Neural cell (in vitro differentiated cells): ENCODE measurements around the gene HIVEP3. TPM values are rescaled to one million over a fixed set of nuclear protein-coding genes. Genes with fewer than 3 reads are reported as not detected.

Experiments
- H2AFZ ChIP-seq: fragments of 200-600, 300-800 bp; sonication (generic), shearing (Covaris generic); 2 replicates; pipeline ENCODE4 v1.6.0; 2014; ENCODE audit warnings: low read depth, mild to moderate bottlenecking, antibody characterized with exemption, low read length, moderate library complexity
- H3F3A ChIP-seq: fragments of 200-600 bp; shearing (Covaris generic); 2 replicates; pipeline ENCODE4 v1.6.1; 2016; ENCODE audit warnings: mild to moderate bottlenecking, moderate library complexity, mixed read lengths, antibody characterized with exemption, low read length; ENCODE audit not compliant: insufficient read depth, poor library complexity, severe bottlenecking
- H3K27ac ChIP-seq: fragments of 200-600, 300-800 bp; sonication (generic), shearing (Covaris generic); 2 replicates; pipeline ENCODE4 v1.5.1; 2014; ENCODE audit warnings: mild to moderate bottlenecking, low read length, moderate library complexity
- H3K27me3 ChIP-seq: fragments of 300-800, 200-600 bp; sonication (generic), shearing (Covaris generic); 2 replicates; pipeline ENCODE4 v1.6.0; 2014; ENCODE audit warnings: mild to moderate bottlenecking, low read depth, low read length, moderate library complexity; ENCODE audit not compliant: insufficient read depth
- H3K36me3 ChIP-seq: fragments of 300-800, 200-600 bp; sonication (generic), shearing (Covaris generic); 2 replicates; pipeline ENCODE4 v1.5.1; 2014; ENCODE audit warnings: mild to moderate bottlenecking, antibody characterized with exemption, low read length, moderate library complexity; ENCODE audit not compliant: insufficient read depth
- H3K4me2 ChIP-seq: fragments of 300-800, 200-600 bp; sonication (generic), shearing (Covaris generic); 2 replicates; pipeline ENCODE4 v1.6.0; 2014; ENCODE audit warnings: mild to moderate bottlenecking, low read length
- H3K4me3 ChIP-seq: fragments of 300-800, 200-600 bp; sonication (generic), shearing (Covaris generic); 2 replicates; pipeline ENCODE4 v1.5.1; 2014; ENCODE audit warnings: mild to moderate bottlenecking, low read length, moderate library complexity
- H3K79me2 ChIP-seq: fragments of 200-600 bp; shearing (Covaris generic); replicated peaks from 2 replicates; pipeline ENCODE4 v1.6.0; 2014; ENCODE audit warnings: mild to moderate bottlenecking, low read length, moderate library complexity; ENCODE audit not compliant: insufficient read depth
- H3K9ac ChIP-seq: fragments of 300-800, 200-600 bp; sonication (generic), shearing (Covaris generic); 2 replicates; pipeline ENCODE4 v1.6.1; 2016; ENCODE audit warnings: mild to moderate bottlenecking, low read length, mixed read lengths
- H3K9me2 ChIP-seq: fragments of 200-600 bp; shearing (Covaris generic); 2 replicates; pipeline ENCODE4 v1.6.1; 2016; ENCODE audit warnings: mild to moderate bottlenecking, low read length, mixed read lengths; ENCODE audit not compliant: insufficient read depth
- H3K9me3 ChIP-seq: fragments of 200-600, 300-800 bp; sonication (generic), shearing (Covaris generic); 2 replicates; pipeline ENCODE4 v1.6.1; 2016; ENCODE audit warnings: mild to moderate bottlenecking, mixed run types, low read length, moderate library complexity, mixed read lengths
- H4K20me1 ChIP-seq: fragments of 200-600 bp; shearing (Covaris generic); 2 replicates; pipeline ENCODE4 v1.6.1; 2016; ENCODE audit warnings: mild to moderate bottlenecking, mixed run types; ENCODE audit not compliant: insufficient read depth
- CTCF ChIP-seq: fragments of 450-650 bp; IDR thresholded peaks from 2 replicates; pipeline ENCODE4 v1.5.1; 2014; ENCODE audit warnings: antibody characterized with exemption, mild to moderate bottlenecking, moderate library complexity; ENCODE audit not compliant: poor library complexity, severe bottlenecking
- EP300 ChIP-seq: fragments of 450-650 bp; conservative IDR thresholded peaks from 2 replicates; pipeline ENCODE4 v1.6.1; 2014; ENCODE audit warnings: antibody characterized with exemption, mild to moderate bottlenecking, moderate library complexity; ENCODE audit not compliant: poor library complexity, severe bottlenecking
- EZH2 ChIP-seq: fragments of 200-600, 300-800 bp; shearing (Covaris generic), sonication (generic); IDR thresholded peaks from 2 replicates; pipeline ENCODE4 v1.6.1; 2014; ENCODE audit warnings: antibody characterized with exemption, low read length, borderline replicate concordance, mild to moderate bottlenecking; ENCODE audit not compliant: insufficient read depth, poor library complexity, severe bottlenecking
- MXI1 ChIP-seq: fragments of 450-650 bp; conservative IDR thresholded peaks from 2 replicates; pipeline ENCODE4 v1.6.1; 2014; ENCODE audit warnings: antibody characterized with exemption, mild to moderate bottlenecking; ENCODE audit not compliant: poor library complexity, severe bottlenecking
- POLR2AphosphoS5 ChIP-seq: IDR thresholded peaks from 2 replicates; pipeline ENCODE4 v1.6.1; 2012
- RAD21 ChIP-seq: fragments of 450-650 bp; conservative IDR thresholded peaks from 2 replicates; pipeline ENCODE4 v1.6.1; 2014; ENCODE audit warnings: antibody characterized with exemption, mild to moderate bottlenecking, moderate library complexity
- REST ChIP-seq: IDR thresholded peaks from 2 replicates; pipeline ENCODE4 v1.6.1; 2012; ENCODE audit warnings: borderline replicate concordance
- SMC3 ChIP-seq: fragments of 450-650 bp; conservative IDR thresholded peaks from 2 replicates; pipeline ENCODE4 v1.6.1; 2014; ENCODE audit warnings: antibody characterized with exemption, mild to moderate bottlenecking, moderate library complexity; ENCODE audit not compliant: poor library complexity
- TAF1 ChIP-seq: IDR thresholded peaks from 2 replicates; pipeline ENCODE4 v1.6.1; 2012; ENCODE audit warnings: low read depth
- polyA plus RNA-seq: library from polyadenylated mRNA; depleted of rRNA; stranded (reverse); fragments of >200 nt; gene quantifications from 2 replicates; pipeline ENCODE4 v1.2.3, GENCODE V29; 2014

The HIVEP3 gene
- polyA plus RNA-seq, 1 donor from 2014 or later: 2.6 TPM

- H3K4me2 ChIP-seq: no peak overlapping the region
- no peaks in the 10 kb centered on the region for H3K36me3 ChIP-seq
- H3K9ac ChIP-seq: no peak overlapping the region
- no peaks in the 10 kb centered on the region for H4K20me1 ChIP-seq
- no peak overlapping the region for H3K27ac ChIP-seq
- no peak overlapping the region for H2AFZ ChIP-seq
- peaks cover 22% of the 10 kb centered on the region for H3K27me3 ChIP-seq
- H3K9me3 ChIP-seq: no peaks in the 10 kb centered on the region
- no peaks in the 10 kb centered on the region for H3K9me2 ChIP-seq
- H3F3A ChIP-seq: no peaks in the 10 kb centered on the region
- no peak overlapping the region for H3K4me3 ChIP-seq
- no peaks in the 10 kb centered on the region for H3K79me2 ChIP-seq
- TF ChIP-seq EP300 (no peak), POLR2AphosphoS5 (no peak), REST (no peak), MXI1 (no peak), EZH2 (no peak), RAD21 (no peak), CTCF (no peak), SMC3 (no peak), TAF1 (no peak)
These were observed 258.8 kb downstream of the HIVEP3 start for GRCh38 chr1:41659903-41660302.

DNA sequence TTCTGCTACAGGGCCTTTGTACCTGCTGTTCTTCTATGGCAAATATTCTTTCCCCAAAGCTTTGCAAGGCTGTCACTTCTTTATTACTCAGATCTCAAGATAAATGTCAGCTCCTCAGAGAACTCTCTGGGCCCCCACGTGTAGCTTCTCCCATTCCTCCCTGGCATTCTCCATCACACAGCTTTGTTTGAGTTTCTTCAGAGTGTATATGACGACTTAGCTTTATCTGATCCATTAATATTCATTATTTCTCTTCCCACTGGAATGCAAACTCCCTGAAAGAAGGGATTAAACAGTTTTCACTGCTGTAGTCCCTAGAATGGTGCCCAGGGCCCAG is 259.6 kb downstream of the HIVEP3 start:
- no peaks in the 10 kb centered on the region for H3K9me3 ChIP-seq

More for the DNA sequence above, 259.6 kb downstream of the HIVEP3 start:
- Histone ChIP-seq H3F3A (no peaks in the 10 kb centered on the region), H3K4me3 (no peak overlapping the region), H2AFZ (no peak overlapping the region), H3K79me2 (no peaks in the 10 kb centered on the region), H3K27me3 (peaks cover 22% of the 10 kb centered on the region), H3K36me3 (no peaks in the 10 kb centered on the region), H3K27ac (no peak overlapping the region), H3K9ac (no peak overlapping the region), H3K9me2 (no peaks in the 10 kb centered on the region), H3K4me2 (no peak overlapping the region), H4K20me1 (no peaks in the 10 kb centered on the region)
- TF ChIP-seq SMC3 (no peak), CTCF (no peak)
